GM12878 (cell line): Measurements from ENCODE around the gene PGAM2. TPM values are rescaled to one million over a fixed set of nuclear protein-coding genes. Genes with fewer than 3 reads are reported as not detected.

Experiments
- ATAC-seq: fragments of 200-7000 bp; cut with Tn5 transposase; 3 replicates; pipeline ENCODE4 v1.9.1; 2020; ENCODE audit warnings: mild to moderate bottlenecking, moderate library complexity
- BruUV-seq: library from RNA; stranded (reverse); fragments of 400-500 nt; replicated peaks from 2 replicates; lab custom pipeline; 2021; lab: Mats Ljungman, UMichigan
- CTCF ChIA-PET: fragments of 300-600 bp; sonication (Branson Sonifier 250); formaldehyde crosslinking; extraction: SDS; loops from one replicate; lab custom pipeline; 2021; ENCODE audit warnings: inconsistent platforms; lab: Yijun Ruan, JAX
- POLR2A ChIA-PET: fragments of 350-600 bp; formaldehyde crosslinking; extraction: SDS; loops from one replicate; lab custom pipeline; 2021; ENCODE audit warnings: inconsistent platforms; lab: Charles Lee
- RAD21 ChIA-PET: fragments of 300-600 bp; sonication (Branson Sonifier 250); formaldehyde crosslinking; loops from one replicate; lab custom pipeline; 2023; ENCODE audit warnings: antibody characterized with exemption; ENCODE audit not compliant: unreplicated experiment; lab: Charles Lee
- SMC1A ChIA-PET: fragments of 300-600 bp; sonication (Branson Sonifier 250); formaldehyde crosslinking; loops from one replicate; lab custom pipeline; 2023; ENCODE audit not compliant: unreplicated experiment, uncharacterized antibody; lab: Charles Lee
- DNase-seq: peaks from one replicate; pipeline ENCODE4 v3.0.0-alpha.2; 2011; ENCODE audit warnings: low read depth, low spot score
- FAIRE-seq: peaks from 3 replicates; lab custom pipeline; 2011; peaks lifted over from hg19 to GRCh38; lab: Jason Lieb, UNC
- H2AFZ ChIP-seq: 2 replicates; pipeline ENCODE4 v1.6.0; 2011; ENCODE audit warnings: low read depth, low read length, control low read depth; ENCODE audit not compliant: control insufficient read depth
- H3K27ac ChIP-seq: 2 replicates; pipeline ENCODE4 v1.5.1; 2011; ENCODE audit warnings: control low read depth; ENCODE audit not compliant: control insufficient read depth, insufficient read depth
- H3K27me3 ChIP-seq, 2 experiments: replicated peaks in 1 of 2; 2 replicates each; pipeline versions ENCODE4 v1.6.0 to v1.6.1; 2011; ENCODE audit warnings: low read length in 1 of 2; ENCODE audit not compliant: control insufficient read depth in 2 of 2, insufficient read depth in 2 of 2
- H3K36me3 ChIP-seq, 2 experiments: 2 replicates each; pipeline ENCODE4 v1.5.1; 2011; ENCODE audit warnings: low read length in 1 of 2; ENCODE audit not compliant: control insufficient read depth in 2 of 2, insufficient read depth in 2 of 2
- H3K4me1 ChIP-seq: 2 replicates; pipeline ENCODE4 v1.6.1; 2011; ENCODE audit warnings: mild to moderate bottlenecking, low read length, moderate library complexity, mixed read lengths; ENCODE audit not compliant: control insufficient read depth, insufficient read depth
- H3K4me2 ChIP-seq: 2 replicates; pipeline ENCODE4 v1.6.0; 2011; ENCODE audit warnings: control low read depth; ENCODE audit not compliant: control insufficient read depth, insufficient read depth
- H3K4me3 ChIP-seq: fragments of 200-600 bp; sonication (generic); 2 replicates; pipeline ENCODE4 v1.5.1; 2016
- H3K79me2 ChIP-seq: 2 replicates; pipeline ENCODE4 v1.6.0; 2011; ENCODE audit warnings: low read length; ENCODE audit not compliant: control insufficient read depth, insufficient read depth
- H3K9ac ChIP-seq: 2 replicates; pipeline ENCODE4 v1.8.0; 2011; ENCODE audit warnings: low read length, control low read depth, mixed read lengths; ENCODE audit not compliant: control insufficient read depth, insufficient read depth
- H3K9me3 ChIP-seq: replicated peaks from 3 replicates; pipeline ENCODE4 v1.5.1; 2011; ENCODE audit warnings: mild to moderate bottlenecking, low read length; ENCODE audit not compliant: control insufficient read depth, insufficient read depth
- H4K20me1 ChIP-seq: 2 replicates; pipeline ENCODE4 v1.6.0; 2011; ENCODE audit not compliant: control insufficient read depth, insufficient read depth
- ATF3 ChIP-seq: IDR thresholded peaks from 2 replicates; pipeline ENCODE4 v1.6.1; 2011; ENCODE audit warnings: low read depth, mild to moderate bottlenecking, low read length, moderate library complexity, borderline replicate concordance; ENCODE audit errors: extremely low read depth
- IRF3 ChIP-seq: fragments of 450-650 bp; IDR thresholded peaks from 2 replicates; pipeline ENCODE4 v1.6.1; 2014; ENCODE audit warnings: mild to moderate bottlenecking
- RELB ChIP-seq: fragments of 450-650 bp; IDR thresholded peaks from 2 replicates; pipeline ENCODE4 v1.6.1; 2017; ENCODE audit warnings: low read depth, mild to moderate bottlenecking, moderate library complexity
- TAF1 ChIP-seq: IDR thresholded peaks from 2 replicates; pipeline ENCODE4 v1.6.1; 2011; ENCODE audit warnings: mild to moderate bottlenecking, low read depth, low read length, borderline replicate concordance
- TARDBP ChIP-seq: IDR thresholded peaks from 2 replicates; pipeline ENCODE4 v1.6.1; 2016; ENCODE audit warnings: borderline replicate concordance
- ZBTB4 ChIP-seq: fragments of 450-650 bp; formaldehyde crosslinking; IDR thresholded peaks from 2 replicates; pipeline ENCODE4 v1.4.0; 2022; ENCODE audit warnings: mild to moderate bottlenecking, moderate library complexity
- ZNF274 ChIP-seq: IDR thresholded peaks from one replicate; pipeline ENCODE4 v1.8.0; 2011; ENCODE audit not compliant: insufficient read length, insufficient read depth
- WGBS: methylation state at CpG from one replicate; pipeline ENCODE4 v1.1.6; 2016; ENCODE audit warnings: low lambda C conversion rate; ENCODE audit not compliant: insufficient replicate concordance, insufficient coverage; ENCODE audit errors: missing lambda C conversion rate; 5-methylcytosine and 5-hydroxymethylcytosine counted together
- in situ Hi-C: fragments of 300-500 bp; cut with MboI; formaldehyde crosslinking; loops from 9 replicates; pipeline ENCODE4 v1.14.3; 2018; ENCODE audit warnings: mixed read lengths
- intact Hi-C: fragments of 100-400 bp; cut with micrococcal nuclease; formaldehyde crosslinking; loops from one replicate; pipeline ENCODE4 v1.14.2; 2022; ENCODE audit not compliant: unreplicated experiment
- polyA plus RNA-seq, 11 experiments: library from polyadenylated mRNA; depleted of rRNA in 4 of 11; unstranded in 6 of 11; stranded (reverse) in 5 of 11; fragments of >200 nt; fragmentation: Nextera tagmentation in 4 of 11; fragmentation: Illumina TruSeq in 1 of 11; extraction: Ambion mirVana in 4 of 11; extraction: Trizol in 1 of 11; gene quantifications; 1 replicate in 1 of 11; 2 replicates in 10 of 11; pipeline versions ENCODE4 v1.2.1 to v1.2.3, GENCODE V29; 2011 to 2016; ENCODE audit warnings: inconsistent platforms in 2 of 11, missing spikeins in 2 of 11, low read depth in 1 of 11
- total RNA-seq, 4 experiments: library from RNA; depleted of rRNA in 3 of 4; stranded (reverse); fragments of >200 nt in 3 of 4; fragmentation: Illumina TruSeq in 1 of 4; extraction: Trizol in 1 of 4; gene quantifications; 2 replicates each; pipeline versions ENCODE4 v1.2.1 to v1.2.3, GENCODE V29; 2013 to 2021

Gene PGAM2
- total and polyA plus RNA-seq, 10 of the 15 experiments (the other 5 are each of a cell fraction or from before 2014, with no cell fraction given) = not detected

- H3K4me1 ChIP-seq = peaks cover 14% of the 10 kb centered on the region
- WGBS = 94% methylated on average over 15 of the region's 17 CpGs
- no peak overlapping the region for H2AFZ ChIP-seq
- ChIA-PET CTCF (no interaction called here), RAD21 (no interaction called here), SMC1A (no interaction called here), POLR2A (interaction anchor here (0.6 kb wide), 1 partner anchor 11 kb away, joined by 6 read pairs; no protein-coding TSS in a partner anchor)
- no peak overlapping the region for H3K4me2 ChIP-seq
- peaks cover 6% of the 10 kb centered on the region for H3K79me2 ChIP-seq
- no peak for DNase-seq
- no peaks in the 10 kb centered on the region for H3K9me3 ChIP-seq
- no peak overlapping the region for H3K4me3 ChIP-seq
- BruUV-seq = no TSS peak
- no peak overlapping the region for H3K27ac ChIP-seq
- no peak for FAIRE-seq
- ATAC-seq = no peak
- no peak for TF ChIP-seq ATF3
- H4K20me1 ChIP-seq = no peaks in the 10 kb centered on the region
- no peak overlapping the region for H3K9ac ChIP-seq
- H3K36me3 ChIP-seq = peaks cover 26 to 42% of the 10 kb centered on the region in 2 experiments
- H3K27me3 ChIP-seq = no peaks in the 10 kb centered on the region
- intact Hi-C loops (no loop called here), in situ Hi-C loops (no loop called here)
Observed at GRCh38 chr7:44075296-44076075, 10.1 kb upstream of the PGAM2 start.

GRCh38 chr7:44074349-44074695 lies 9.0 kb upstream of the PGAM2 start:
- SMC1A ChIA-PET = interaction anchor here (0.6 kb wide), 1 partner anchor 354 kb away, joined by 3 read pairs; no protein-coding TSS in a partner anchor
- intact Hi-C loops (no loop called here), in situ Hi-C loops (no loop called here)
- Histone ChIP-seq H3K9ac (no peak overlapping the region), H3K4me3 (no peak overlapping the region), H4K20me1 (no peaks in the 10 kb centered on the region), H2AFZ (no peak overlapping the region), H3K36me3 (peaks cover 26 to 37% of the 10 kb centered on the region in 2 experiments), H3K4me1 (peaks cover 4% of the 10 kb centered on the region), H3K4me2 (no peak overlapping the region), H3K27me3 (no peaks in the 10 kb centered on the region), H3K79me2 (no peaks in the 10 kb centered on the region; the same call in 1 of the 2 replicates), H3K9me3 (no peaks in the 10 kb centered on the region), H3K27ac (no peak overlapping the region)
- CTCF ChIA-PET = no interaction called here
- ATAC-seq = no peak
- WGBS = 66% methylated on average over 13 of the region's 13 CpGs
- POLR2A ChIA-PET = no interaction called here
- FAIRE-seq = no peak
- no TSS peak for BruUV-seq
- no peak for DNase-seq
- RAD21 ChIA-PET = no interaction called here
- no peak for TF ChIP-seq IRF3
- no peak for TF ChIP-seq TARDBP
- TF ChIP-seq ZNF274 = no peak
- no peak for TF ChIP-seq ZBTB4 (CRISPR knock-in tag)
- TF ChIP-seq TAF1 = no peak
- no peak for TF ChIP-seq RELB
